Measurements from ENCODE around the gene FMN2. TPM values are rescaled to one million over a fixed set of nuclear protein-coding genes. Genes with fewer than 3 reads are reported as not detected.

Gene FMN2
- total RNA-seq, 4 donors from 2014 or later = 0.75 to 1.8 (median 1.2) TPM

DNA sequence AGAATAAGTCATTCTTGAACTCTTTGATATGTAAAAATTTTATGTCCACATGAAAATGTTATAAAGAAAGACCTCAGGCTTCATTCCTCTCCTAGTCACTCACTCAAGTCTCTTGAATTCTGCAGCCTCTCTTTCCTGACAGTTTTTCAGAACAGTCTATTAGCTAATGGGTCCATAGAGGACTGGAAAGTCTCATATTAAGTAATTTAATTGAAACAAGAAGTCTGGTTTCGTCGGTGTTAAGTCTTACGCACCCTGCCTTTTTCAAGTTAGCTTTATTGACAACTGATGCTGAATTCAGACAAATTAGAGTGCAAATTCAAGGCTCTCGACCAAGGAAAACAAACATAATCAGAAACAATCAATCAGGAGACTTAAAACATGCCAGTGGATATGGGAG, 414.5 kb downstream of the FMN2 start:
- TF ChIP-seq, protein P1, sequence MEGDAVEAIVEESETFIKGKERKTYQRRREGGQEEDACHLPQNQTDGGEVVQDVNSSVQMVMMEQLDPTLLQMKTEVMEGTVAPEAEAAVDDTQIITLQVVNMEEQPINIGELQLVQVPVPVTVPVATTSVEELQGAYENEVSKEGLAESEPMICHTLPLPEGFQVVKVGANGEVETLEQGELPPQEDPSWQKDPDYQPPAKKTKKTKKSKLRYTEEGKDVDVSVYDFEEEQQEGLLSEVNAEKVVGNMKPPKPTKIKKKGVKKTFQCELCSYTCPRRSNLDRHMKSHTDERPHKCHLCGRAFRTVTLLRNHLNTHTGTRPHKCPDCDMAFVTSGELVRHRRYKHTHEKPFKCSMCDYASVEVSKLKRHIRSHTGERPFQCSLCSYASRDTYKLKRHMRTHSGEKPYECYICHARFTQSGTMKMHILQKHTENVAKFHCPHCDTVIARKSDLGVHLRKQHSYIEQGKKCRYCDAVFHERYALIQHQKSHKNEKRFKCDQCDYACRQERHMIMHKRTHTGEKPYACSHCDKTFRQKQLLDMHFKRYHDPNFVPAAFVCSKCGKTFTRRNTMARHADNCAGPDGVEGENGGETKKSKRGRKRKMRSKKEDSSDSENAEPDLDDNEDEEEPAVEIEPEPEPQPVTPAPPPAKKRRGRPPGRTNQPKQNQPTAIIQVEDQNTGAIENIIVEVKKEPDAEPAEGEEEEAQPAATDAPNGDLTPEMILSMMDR (IDR thresholded peaks at IDR 0.05; ENCODE audit: low read depth) = no peak

- TF ChIP-seq, protein P1 (IDR thresholded peaks at IDR 0.05; ENCODE audit: low read depth) = no peak
Observed at GRCh38 chr1:240508201-240508600, 416.5 kb downstream of the FMN2 start.

- TF ChIP-seq, protein P1 (IDR thresholded peaks at IDR 0.05; ENCODE audit: low read depth) = no peak
Observed at GRCh38 chr1:240508950-240509349, 417.3 kb downstream of the FMN2 start.

- TF ChIP-seq, protein P1 (IDR thresholded peaks at IDR 0.05; ENCODE audit: low read depth) = no peak
Observed at GRCh38 chr1:240511789-240512188, 420.1 kb downstream of the FMN2 start.

DNA sequence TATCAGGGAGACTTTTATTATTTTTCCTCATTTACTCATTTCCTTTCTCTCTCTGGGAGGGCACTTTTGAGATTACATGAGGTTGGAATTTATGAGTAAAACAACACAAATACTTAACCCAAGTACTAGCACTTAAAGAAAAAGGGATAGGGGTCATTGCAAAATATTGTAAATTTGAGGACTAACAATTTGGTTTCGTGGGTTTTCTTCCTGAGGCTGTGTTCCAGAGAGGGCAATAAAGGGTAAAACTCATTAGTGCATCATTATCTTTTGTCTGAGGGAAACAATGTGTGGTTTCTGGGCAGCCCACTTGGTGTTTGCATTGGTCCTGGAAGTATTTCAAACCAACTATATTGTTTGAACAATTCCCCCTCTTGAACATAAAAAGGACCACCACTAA, 423.8 kb downstream of the FMN2 start:
- TF ChIP-seq, protein P1 (IDR thresholded peaks at IDR 0.05; ENCODE audit: low read depth) = no peak

DNA sequence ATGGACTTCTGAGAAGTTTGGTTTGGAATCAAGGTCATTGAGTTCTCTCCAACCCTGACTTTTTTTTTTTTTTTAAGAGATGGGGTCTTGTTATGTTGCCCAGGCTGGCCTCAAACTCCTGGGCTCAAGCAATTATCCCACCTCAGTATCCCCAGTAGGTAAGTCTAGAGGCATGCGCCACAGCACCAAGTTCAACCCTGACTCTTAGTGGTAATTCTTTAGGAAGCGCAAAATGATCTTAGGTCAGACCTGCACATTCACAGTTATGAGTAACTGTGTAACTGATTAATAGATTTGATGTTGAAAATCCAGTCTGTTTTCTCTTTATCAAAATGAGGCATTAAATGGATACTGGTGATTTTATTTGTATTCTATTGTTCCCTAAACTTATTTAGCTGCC, 424.4 kb downstream of the FMN2 start:
- TF ChIP-seq, protein P1 (IDR thresholded peaks at IDR 0.05; ENCODE audit: low read depth) = no peak

GRCh38 chr1:240517891-240518290, 426.2 kb downstream of the FMN2 start:
- TF ChIP-seq, protein P1 (IDR thresholded peaks at IDR 0.05; ENCODE audit: low read depth) = no peak

All from subcutaneous adipose tissue (tissue), 4 donors.